GM19324 (cell line): ENCODE measurements around the gene C17orf113.

Source experiments
- ATAC-seq: cut with Tn5 transposase; IDR thresholded peaks from one replicate; pipeline ENCODE4 v1.9.1; 2021; ENCODE audit warnings: mild to moderate bottlenecking, moderate library complexity; ENCODE audit not compliant: unreplicated experiment, low FRiP score

C17orf113 gene

GRCh38 chr17:42072323-42073187, 22.2 kb upstream of the C17orf113 start:
- ATAC-seq = no peak

- no peak for ATAC-seq
Measured at GRCh38 chr17:42071810-42072209, 21.4 kb upstream of the C17orf113 start.

- ATAC-seq = no peak
Measured at GRCh38 chr17:42068979-42069378, 18.6 kb upstream of the C17orf113 start.

GRCh38 chr17:42067371-42068091, 17.1 kb upstream of the C17orf113 start:
- ATAC-seq = no peak

GRCh38 chr17:42065201-42065600, 14.8 kb upstream of the C17orf113 start:
- no peak for ATAC-seq

DNA sequence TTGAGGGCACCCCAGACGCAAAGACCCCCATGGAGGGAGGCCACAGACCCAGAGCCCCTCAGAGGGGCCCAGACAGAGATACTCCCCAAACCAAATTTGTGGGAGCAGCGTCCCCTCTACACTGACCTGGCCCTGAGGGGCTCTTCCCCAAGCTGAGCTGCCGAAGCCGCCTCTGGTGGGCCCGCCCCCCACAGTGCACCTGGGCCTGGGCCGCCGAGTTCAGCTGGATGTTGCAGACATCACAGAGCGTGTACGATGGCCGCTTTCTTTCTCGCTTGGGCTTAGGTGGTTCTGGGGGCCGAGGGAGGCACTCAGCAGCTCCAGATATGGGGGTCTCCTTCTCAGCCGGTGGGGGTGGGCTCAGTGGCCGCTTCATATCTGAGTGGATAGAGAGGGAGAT, 12.3 kb upstream of the C17orf113 start:
- no peak for ATAC-seq

DNA sequence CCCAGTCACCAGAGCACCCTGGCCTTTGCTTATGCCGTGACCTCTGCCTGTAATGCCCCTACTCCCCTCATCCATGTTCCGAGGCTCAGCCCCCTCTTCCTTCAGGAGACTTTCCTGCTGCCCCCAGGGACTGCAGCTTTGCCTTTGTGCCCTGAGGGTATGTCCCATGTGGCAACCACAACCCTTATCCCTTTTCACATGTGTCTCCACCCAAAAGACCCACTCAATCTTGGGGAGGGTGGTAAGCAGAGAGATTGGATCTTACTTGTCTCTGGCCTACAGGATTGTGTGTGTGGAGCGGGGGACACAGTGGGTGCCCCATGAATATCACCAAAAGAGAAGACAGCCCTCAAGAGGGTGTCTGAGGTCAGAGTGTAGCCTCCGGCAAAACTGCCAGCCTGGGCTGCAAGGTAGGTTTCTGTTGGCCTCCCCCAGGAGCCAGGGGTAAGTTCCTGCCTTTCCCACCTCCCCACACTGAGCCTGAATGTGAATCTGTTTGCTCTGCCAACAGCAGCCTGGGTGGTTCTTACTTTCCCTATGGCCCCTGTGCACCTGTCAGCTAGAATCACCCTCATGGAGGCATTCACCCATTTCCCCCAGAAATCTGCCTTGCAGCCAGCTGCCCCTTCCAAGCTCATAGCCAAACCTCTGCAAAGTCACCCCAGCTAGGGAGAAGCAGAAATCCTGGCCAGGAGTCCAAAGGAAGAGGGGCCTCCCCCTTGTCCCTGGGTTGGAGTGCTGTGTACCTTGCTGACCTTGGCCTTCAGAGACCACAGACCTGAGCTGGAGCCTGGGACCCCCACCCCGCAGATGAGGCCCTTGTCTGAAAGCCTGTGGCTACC, 11.5 kb upstream of the C17orf113 start:
- no peak for ATAC-seq

GRCh38 chr17:42060231-42060630, 9.8 kb upstream of the C17orf113 start:
- no peak for ATAC-seq

DNA sequence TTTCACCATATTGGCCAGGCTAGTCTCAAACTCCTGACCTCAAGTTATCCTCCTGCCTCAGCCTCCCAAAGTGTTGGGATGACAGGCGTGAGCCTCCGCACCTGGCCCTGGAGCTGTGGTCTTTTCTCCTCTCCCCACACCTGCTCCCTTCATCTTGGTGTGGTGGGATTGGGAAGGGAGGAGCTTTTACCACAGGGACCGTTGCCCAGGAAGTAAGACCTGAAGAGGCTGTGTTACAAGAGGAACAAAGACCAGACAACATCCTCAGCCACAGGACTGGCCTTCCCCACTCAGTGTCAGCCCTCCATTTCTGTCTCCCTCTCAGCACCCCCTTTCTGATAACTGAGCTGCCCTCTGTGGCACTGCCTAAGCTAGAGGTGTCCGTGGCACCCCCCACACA, 9.4 kb upstream of the C17orf113 start:
- ATAC-seq = no peak

GRCh38 chr17:42058063-42058462, 7.7 kb upstream of the C17orf113 start:
- ATAC-seq = no peak

DNA sequence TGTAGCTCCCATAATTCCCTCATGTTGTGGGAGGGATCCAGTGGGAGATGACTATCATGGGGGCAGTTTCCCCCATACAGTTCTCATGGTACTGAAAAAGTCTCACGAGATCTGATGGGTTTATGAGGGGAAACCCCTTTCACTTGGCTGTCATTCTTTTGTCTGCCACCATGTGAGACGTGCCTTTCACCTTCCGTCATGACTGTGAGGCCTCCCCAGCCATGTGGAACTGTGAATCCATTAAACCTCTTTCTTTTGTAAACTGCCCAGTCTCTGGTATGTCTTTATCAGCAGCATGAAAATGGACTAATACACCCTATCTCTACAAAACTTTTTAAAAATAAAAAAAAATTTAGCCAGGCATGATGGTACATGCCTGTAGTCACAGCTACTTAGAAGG, 6.2 kb upstream of the C17orf113 start:
- no peak for ATAC-seq

GRCh38 chr17:42055496-42055895, 5.1 kb upstream of the C17orf113 start:
- ATAC-seq = no peak

- no peak for ATAC-seq
Measured at GRCh38 chr17:42055027-42055426, 4.6 kb upstream of the C17orf113 start.

- no peak for ATAC-seq
Measured at GRCh38 chr17:42053731-42054500, 3.5 kb upstream of the C17orf113 start.

GRCh38 chr17:42052346-42052877, 2.0 kb upstream of the C17orf113 start:
- no peak for ATAC-seq

DNA sequence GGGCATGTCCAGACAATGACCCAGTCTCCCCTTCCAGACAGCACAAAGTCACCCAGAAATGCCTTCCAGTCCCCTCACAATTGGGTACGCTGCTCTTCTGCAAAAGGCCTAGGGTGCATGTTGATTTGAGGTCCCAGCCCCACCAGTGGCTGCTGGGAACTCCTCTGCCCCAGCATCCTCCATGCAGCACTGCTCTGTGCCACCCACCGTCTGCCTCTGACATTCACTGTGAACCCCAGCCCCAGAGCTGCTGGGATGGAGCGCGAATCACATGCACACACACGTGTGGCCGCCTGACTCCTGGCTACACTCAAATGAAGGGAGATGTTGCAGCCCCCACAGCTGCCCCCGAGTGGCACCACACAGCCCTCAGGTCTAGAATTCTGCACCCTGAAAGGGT, 1.2 kb upstream of the C17orf113 start:
- no peak for ATAC-seq

DNA sequence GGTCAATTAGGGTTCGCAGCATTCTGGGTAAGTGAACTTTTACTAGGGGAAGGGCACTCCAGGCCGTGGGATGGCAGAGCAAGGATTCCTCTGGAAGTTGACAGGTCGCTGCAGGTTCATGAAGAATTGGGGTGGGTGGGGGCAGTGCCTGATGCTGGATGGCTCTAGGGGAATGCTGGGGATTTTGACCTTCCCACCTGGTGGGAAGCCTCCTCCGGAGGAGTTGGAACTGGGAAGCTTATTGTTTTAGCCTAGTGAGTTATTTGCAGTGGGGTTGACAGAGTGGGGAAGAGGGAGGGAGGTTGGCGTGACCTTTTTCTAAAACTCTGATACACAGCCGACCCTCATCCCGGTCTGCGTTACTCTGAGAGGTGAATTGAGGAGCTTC, 606 bp upstream of the C17orf113 start:
- no peak for ATAC-seq

- no peak for ATAC-seq
Measured at GRCh38 chr17:42049834-42050392, 488 bp downstream of the C17orf113 start.

- no peak for ATAC-seq
Measured at GRCh38 chr17:42047343-42047742, 3.1 kb downstream of the C17orf113 start.

DNA sequence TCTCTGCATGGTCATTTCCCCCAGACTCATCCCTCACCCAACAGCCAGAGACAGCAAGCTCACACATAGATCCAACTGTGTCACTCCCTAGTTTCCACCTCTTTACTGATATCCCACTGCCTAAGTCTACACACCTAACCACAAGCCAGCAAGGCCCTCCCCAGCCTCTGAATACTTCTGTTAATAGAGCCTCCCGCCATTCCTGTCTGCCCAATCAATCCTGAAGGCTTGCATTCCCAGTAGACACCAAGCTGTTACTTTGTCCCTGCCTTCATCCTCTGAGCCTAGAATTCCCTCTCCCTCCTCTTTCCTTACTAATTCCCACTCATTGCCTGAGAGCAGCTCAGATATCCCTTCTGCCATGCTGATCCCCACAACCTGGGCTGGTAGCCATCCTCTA, 4.7 kb downstream of the C17orf113 start:
- no peak for ATAC-seq
